ENCODE measurements around the gene SMIM30.
"Not testable (repeated sequence)": the region's sequence is repeated elsewhere in the genome, so short reads cannot be mapped to it uniquely, and the experiment has no call there.

SMIM30 gene

GRCh38 chr7:113120647-113121046 lies 2.3 kb upstream of the SMIM30 start:
- no peaks in the 10 kb centered on the region for H3K9me3 ChIP-seq (ENCODE audit: low read depth, low read length)
- no peak for DNase-seq (ENCODE audit: low read depth, low spot score)
- H3K9ac ChIP-seq (ENCODE audit: insufficient read length), result no peak overlapping the region
- no peak overlapping the region for H3K4me3 ChIP-seq
- H3K27ac ChIP-seq, result no peak overlapping the region
- H3K36me3 ChIP-seq (ENCODE audit: insufficient read depth, low read length), result peaks cover 17% of the 10 kb centered on the region
- no peak for TF ChIP-seq EZH2 (IDR thresholded peaks at IDR 0.05)
- no peak for TF ChIP-seq FOXP2 (optimal IDR thresholded peaks at IDR 0.05; ENCODE audit: control extremely low read depth, extremely low read length, insufficient read depth)
- TF ChIP-seq POLR2AphosphoS5 (IDR thresholded peaks at IDR 0.05; ENCODE audit: borderline replicate concordance, low read depth, low read length), result no peak

DNA sequence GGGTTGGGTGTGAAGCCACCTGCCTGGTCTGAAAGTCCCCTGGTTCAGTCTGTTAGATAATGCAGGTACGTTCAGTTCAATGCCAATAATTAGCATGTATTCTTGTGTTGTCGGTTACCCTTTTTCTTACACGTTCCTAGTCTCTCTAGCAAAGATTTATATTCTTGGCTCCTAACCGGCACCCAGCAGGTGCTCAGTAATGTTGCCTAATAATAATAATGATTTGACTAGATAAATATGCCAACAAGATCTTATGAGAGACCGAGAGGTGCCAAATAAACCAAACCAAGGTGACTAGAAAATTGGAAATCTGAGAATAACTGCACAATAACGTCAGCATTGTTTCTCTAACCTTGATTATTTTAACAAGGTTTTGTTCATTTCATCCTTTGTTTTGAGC lies 1.1 kb upstream of the SMIM30 start:
- H3K27ac ChIP-seq, result no peak overlapping the region
- H3K9ac ChIP-seq (ENCODE audit: insufficient read length), result no peak overlapping the region
- TF ChIP-seq POLR2AphosphoS5 (IDR thresholded peaks at IDR 0.05; ENCODE audit: borderline replicate concordance, low read depth, low read length) (no peak), EZH2 (IDR thresholded peaks at IDR 0.05) (no peak), FOXP2 (optimal IDR thresholded peaks at IDR 0.05; ENCODE audit: control extremely low read depth, extremely low read length, insufficient read depth) (no peak)
- H3K9me3 ChIP-seq (ENCODE audit: low read depth, low read length), result no peaks in the 10 kb centered on the region
- H3K36me3 ChIP-seq (ENCODE audit: insufficient read depth, low read length), result peaks cover 23% of the 10 kb centered on the region
- no peak for DNase-seq (ENCODE audit: low read depth, low spot score)
- peak overlapping the region; percentile 99 for H3K4me3 ChIP-seq

DNA sequence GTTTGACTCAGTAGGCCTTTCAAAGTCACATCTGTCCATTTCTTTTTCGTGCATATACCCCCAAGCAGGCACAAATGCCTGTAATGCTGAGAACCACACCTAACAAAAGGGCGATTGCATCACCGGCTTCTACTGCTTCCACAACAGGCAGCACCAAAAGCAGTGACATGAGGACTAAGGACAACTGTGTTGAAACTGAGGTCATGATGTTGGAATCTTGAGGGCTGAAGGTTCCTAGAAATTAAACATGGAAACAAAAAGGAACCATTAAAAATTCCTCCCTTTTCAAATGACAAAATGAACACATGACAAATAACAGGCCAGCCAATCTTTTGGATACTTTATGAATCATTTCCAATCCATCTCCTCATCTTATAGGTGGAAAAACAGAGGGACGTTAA lies 980 bp downstream of the SMIM30 start:
- not testable (repeated sequence) for H3K9me3 ChIP-seq (ENCODE audit: low read depth, low read length); DNase-seq (ENCODE audit: low read depth, low spot score); H3K27ac ChIP-seq
- H3K4me3 ChIP-seq, result peak overlapping the region; percentile 99
- H3K9ac ChIP-seq (ENCODE audit: insufficient read length), result peak overlapping the region; percentile 88
- H3K36me3 ChIP-seq (ENCODE audit: insufficient read depth, low read length), result peaks cover 30% of the 10 kb centered on the region

- no peak overlapping the region for H3K27ac ChIP-seq
- peaks cover 30% of the 10 kb centered on the region for H3K36me3 ChIP-seq (ENCODE audit: insufficient read depth, low read length)
- no peak for DNase-seq (ENCODE audit: low read depth, low spot score)
- H3K4me3 ChIP-seq, result no peak overlapping the region
- H3K9me3 ChIP-seq (ENCODE audit: low read depth, low read length), result no peaks in the 10 kb centered on the region
- TF ChIP-seq FOXP2 (optimal IDR thresholded peaks at IDR 0.05; ENCODE audit: control extremely low read depth, extremely low read length, insufficient read depth) (no peak), POLR2AphosphoS5 (IDR thresholded peaks at IDR 0.05; ENCODE audit: borderline replicate concordance, low read depth, low read length) (no peak), EZH2 (IDR thresholded peaks at IDR 0.05) (no peak)
- H3K9ac ChIP-seq (ENCODE audit: insufficient read length), result no peak overlapping the region
Measured at GRCh38 chr7:113113912-113114311, 4.4 kb downstream of the SMIM30 start.

- Histone ChIP-seq H3K36me3 (ENCODE audit: insufficient read depth, low read length) (peaks cover 7% of the 10 kb centered on the region; the same call in 1 of the 2 replicates), H3K9me3 (ENCODE audit: low read depth, low read length) (no peaks in the 10 kb centered on the region), H3K4me3 (no peak overlapping the region), H3K9ac (ENCODE audit: insufficient read length) (no peak overlapping the region), H3K27ac (no peak overlapping the region)
- TF ChIP-seq POLR2AphosphoS5 (IDR thresholded peaks at IDR 0.05; ENCODE audit: borderline replicate concordance, low read depth, low read length), result no peak
- no peak for DNase-seq (ENCODE audit: low read depth, low spot score)
Measured at GRCh38 chr7:113109718-113110117, 8.6 kb downstream of the SMIM30 start.

GRCh38 chr7:113100121-113100603 lies 18.2 kb downstream of the SMIM30 start:
- TF ChIP-seq EZH2 (IDR thresholded peaks at IDR 0.05), result no peak
- TF ChIP-seq FOXP2 (optimal IDR thresholded peaks at IDR 0.05; ENCODE audit: control extremely low read depth, extremely low read length, insufficient read depth), result peak; percentile 24
- TF ChIP-seq POLR2AphosphoS5 (IDR thresholded peaks at IDR 0.05; ENCODE audit: borderline replicate concordance, low read depth, low read length), result peak; percentile 33; the same call in 1 of the 2 replicates
- H3K9ac ChIP-seq (ENCODE audit: insufficient read length), result peak overlapping the region; percentile 55
- no peaks in the 10 kb centered on the region for H3K36me3 ChIP-seq (ENCODE audit: insufficient read depth, low read length)
- peak; percentile 61 for DNase-seq (ENCODE audit: low read depth, low spot score)
- no peaks in the 10 kb centered on the region for H3K9me3 ChIP-seq (ENCODE audit: low read depth, low read length)
- H3K4me3 ChIP-seq, result peak overlapping the region; percentile 64
- peak overlapping the region; percentile 74 for H3K27ac ChIP-seq

- Histone ChIP-seq H3K27ac (peak overlapping the region; percentile 74), H3K9ac (ENCODE audit: insufficient read length) (peak overlapping the region; percentile 55), H3K4me3 (peak overlapping the region; percentile 64), H3K9me3 (ENCODE audit: low read depth, low read length) (no peaks in the 10 kb centered on the region), H3K36me3 (ENCODE audit: insufficient read depth, low read length) (no peaks in the 10 kb centered on the region)
- DNase-seq (ENCODE audit: low read depth, low spot score), result no peak
- no peak for TF ChIP-seq EZH2 (IDR thresholded peaks at IDR 0.05)
- TF ChIP-seq FOXP2 (optimal IDR thresholded peaks at IDR 0.05; ENCODE audit: control extremely low read depth, extremely low read length, insufficient read depth), result no peak
- TF ChIP-seq POLR2AphosphoS5 (IDR thresholded peaks at IDR 0.05; ENCODE audit: borderline replicate concordance, low read depth, low read length), result no peak
Measured at GRCh38 chr7:113099284-113099919, 19.0 kb downstream of the SMIM30 start.

- no peak for DNase-seq (ENCODE audit: low read depth, low spot score)
- H3K9ac ChIP-seq (ENCODE audit: insufficient read length), result no peak overlapping the region
- no peak for TF ChIP-seq EZH2 (IDR thresholded peaks at IDR 0.05)
- no peak overlapping the region for H3K27ac ChIP-seq
- no peaks in the 10 kb centered on the region for H3K36me3 ChIP-seq (ENCODE audit: insufficient read depth, low read length)
- no peaks in the 10 kb centered on the region for H3K9me3 ChIP-seq (ENCODE audit: low read depth, low read length)
- no peak overlapping the region for H3K4me3 ChIP-seq
Measured at GRCh38 chr7:113094517-113095249, 23.7 kb downstream of the SMIM30 start.

- Histone ChIP-seq H3K9ac (ENCODE audit: insufficient read length) (no peak overlapping the region), H3K27ac (no peak overlapping the region), H3K36me3 (ENCODE audit: insufficient read depth, low read length) (no peaks in the 10 kb centered on the region), H3K4me3 (no peak overlapping the region), H3K9me3 (ENCODE audit: low read depth, low read length) (no peaks in the 10 kb centered on the region)
- TF ChIP-seq POLR2AphosphoS5 (IDR thresholded peaks at IDR 0.05; ENCODE audit: borderline replicate concordance, low read depth, low read length), result no peak
- no peak for TF ChIP-seq FOXP2 (optimal IDR thresholded peaks at IDR 0.05; ENCODE audit: control extremely low read depth, extremely low read length, insufficient read depth)
- TF ChIP-seq EZH2 (IDR thresholded peaks at IDR 0.05), result no peak
- DNase-seq (ENCODE audit: low read depth, low spot score), result no peak
Measured at GRCh38 chr7:113093561-113093960, 24.8 kb downstream of the SMIM30 start.
